Transverse colon (tissue), 4 donors: ENCODE results near the gene UQCC3.
"Not testable (repeated sequence)": the region's sequence is repeated elsewhere in the genome, so short reads cannot be mapped to it uniquely, and the experiment has no call there.

ENCODE experiments used
- CTCF ChIP-seq, 5 experiments: fragments of 200-600 bp in 3 of 5; fragments of 450-650 bp in 2 of 5; sonication (generic) in 3 of 5; IDR thresholded peaks; 1 replicate in 2 of 5; 2 replicates in 3 of 5; pipeline ENCODE4 v1.5.1; 2016 to 2017; ENCODE audit warnings: antibody characterized with exemption in 5 of 5, inconsistent platforms in 3 of 5, mild to moderate bottlenecking in 2 of 5, moderate library complexity in 1 of 5
- EP300 ChIP-seq: sonication (generic); formaldehyde crosslinking; IDR thresholded peaks from one replicate; pipeline ENCODE4 v1.6.1; 2017; ENCODE audit warnings: antibody characterized with exemption, low read depth
- POLR2AphosphoS5 ChIP-seq, 3 donors: sonication (generic); formaldehyde crosslinking; IDR thresholded peaks; one replicate each; pipeline ENCODE4 v1.6.1; 2016; ENCODE audit warnings: antibody characterized with exemption in 3 of 3

- not testable (repeated sequence) for TF ChIP-seq POLR2AphosphoS5 (IDR thresholded peaks at IDR 0.05); CTCF (IDR thresholded peaks at IDR 0.05); EP300
These were observed 22.2 kb downstream of the UQCC3 start for GRCh38 chr11:62693624-62694023.
